ENCODE data around the gene NDST4.

Gene NDST4

DNA sequence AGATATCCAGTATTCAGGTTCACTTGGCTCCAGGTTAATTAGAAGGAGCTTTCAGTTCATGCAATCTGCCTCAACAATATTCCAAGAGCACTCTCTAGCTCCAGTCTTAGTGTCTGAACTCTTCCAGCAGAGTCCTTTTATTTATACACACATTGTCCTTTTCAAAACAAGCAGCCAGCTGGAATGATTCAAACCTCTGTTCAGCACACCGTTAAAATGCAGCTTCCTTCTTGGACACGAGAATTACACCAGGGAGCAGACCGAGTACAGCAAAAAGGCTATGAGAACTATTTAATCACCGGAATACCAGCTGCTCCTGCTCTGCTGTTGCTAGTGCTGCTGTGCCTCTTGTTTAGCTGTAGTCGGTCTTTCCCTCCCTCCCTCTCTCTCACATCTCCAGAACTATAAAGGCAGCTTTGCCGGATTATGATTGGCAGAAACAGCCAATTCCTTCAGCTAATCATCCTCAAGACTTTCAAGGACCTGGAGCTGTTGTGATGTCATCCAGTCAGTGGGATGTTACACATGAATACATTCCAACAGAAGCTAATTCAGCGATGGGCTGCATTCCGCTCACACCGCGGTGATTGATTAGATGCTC lies at the start of gene NDST4:
Gene NDST4, minus strand, starts transcription at position 115 of the 601 bp plus-strand sequence. CDS start 36,584 bp downstream, outside the sequence.
- ChIA-PET POLR2A (interaction anchor here (0.7 to 1.2 kb wide), 3 partner anchors 10 to 15 kb away, joined by 3 to 4 read pairs (median 3); no protein-coding TSS in a partner anchor), CTCF (no interaction called here)
- DNase-seq (ENCODE audit: extremely low spot score): peak; percentile 47
- TF ChIP-seq L3MBTL2 (conservative IDR thresholded peaks at IDR 0.05): no peak
- peak; percentile 91 for TF ChIP-seq PKNOX1 (IDR thresholded peaks at IDR 0.05)

GRCh38 chr4:115159141-115159540 lies 45.7 kb upstream of the NDST4 start:
- POLR2A ChIA-PET: no interaction called here
- DNase-seq (ENCODE audit: extremely low spot score): no peak
- TF ChIP-seq SP1 (IDR thresholded peaks at IDR 0.05): no peak
- TF ChIP-seq FOXK2 (IDR thresholded peaks at IDR 0.05): no peak
- no peak for TF ChIP-seq HDGF (IDR thresholded peaks at IDR 0.05; ENCODE audit: borderline replicate concordance)
- no peak for TF ChIP-seq PKNOX1 (IDR thresholded peaks at IDR 0.05)
- TF ChIP-seq BHLHE40 (IDR thresholded peaks at IDR 0.05; ENCODE audit: borderline replicate concordance): no peak
- TF ChIP-seq NFRKB (IDR thresholded peaks at IDR 0.05): no peak
- TF ChIP-seq ZNF384 (IDR thresholded peaks at IDR 0.05): no peak
- no peak for TF ChIP-seq ARNT (IDR thresholded peaks at IDR 0.05)
- TF ChIP-seq FOXA1 (IDR thresholded peaks at IDR 0.05): no peak
- TF ChIP-seq L3MBTL2 (conservative IDR thresholded peaks at IDR 0.05): no peak
- no peak for TF ChIP-seq TARDBP (IDR thresholded peaks at IDR 0.05)
- no peak for TF ChIP-seq CTBP1 (IDR thresholded peaks at IDR 0.05; ENCODE audit: borderline replicate concordance)
- no peak for TF ChIP-seq FOXM1 (IDR thresholded peaks at IDR 0.05; ENCODE audit: borderline replicate concordance)
- TF ChIP-seq SUZ12 (IDR thresholded peaks at IDR 0.05): no peak
- TF ChIP-seq LEF1 (IDR thresholded peaks at IDR 0.05; ENCODE audit: borderline replicate concordance): no peak
- TF ChIP-seq ELF4 (IDR thresholded peaks at IDR 0.05): no peak
- CTCF ChIA-PET: no interaction called here

- TF ChIP-seq ELF4 (IDR thresholded peaks at IDR 0.05) (no peak), FOXM1 (IDR thresholded peaks at IDR 0.05; ENCODE audit: borderline replicate concordance) (no peak)
- DNase-seq (ENCODE audit: extremely low spot score): no peak
- ChIA-PET CTCF (no interaction called here), POLR2A (no interaction called here)
Observed at GRCh38 chr4:115158296-115158695, 44.9 kb upstream of the NDST4 start.

DNA sequence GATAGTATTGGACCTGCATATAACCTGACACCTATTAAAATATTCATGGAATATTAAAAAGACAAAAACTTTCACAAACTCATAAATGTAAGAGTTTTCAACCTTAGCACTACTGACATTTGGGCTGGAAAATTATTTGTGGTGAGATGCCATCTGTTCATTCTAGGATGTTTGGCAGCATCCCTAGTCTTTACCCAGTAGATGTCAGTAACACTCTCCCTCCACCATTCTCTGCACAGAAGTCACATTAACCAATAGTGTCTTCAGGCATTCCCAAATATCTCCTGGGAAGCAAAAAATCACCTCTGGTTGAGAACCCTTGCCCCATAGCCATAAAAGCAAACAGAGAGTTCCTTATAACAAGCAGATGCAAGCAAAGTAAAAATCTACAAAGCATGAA lies 41.4 kb upstream of the NDST4 start:
- CTCF ChIA-PET: no interaction called here
- TF ChIP-seq LEF1 (IDR thresholded peaks at IDR 0.05; ENCODE audit: borderline replicate concordance) (no peak), TARDBP (IDR thresholded peaks at IDR 0.05) (no peak), BHLHE40 (IDR thresholded peaks at IDR 0.05; ENCODE audit: borderline replicate concordance) (no peak), ARNT (IDR thresholded peaks at IDR 0.05) (no peak), HDGF (IDR thresholded peaks at IDR 0.05; ENCODE audit: borderline replicate concordance) (no peak), NFRKB (IDR thresholded peaks at IDR 0.05) (no peak), CTBP1 (IDR thresholded peaks at IDR 0.05; ENCODE audit: borderline replicate concordance) (no peak), SP1 (IDR thresholded peaks at IDR 0.05) (no peak), L3MBTL2 (conservative IDR thresholded peaks at IDR 0.05) (no peak), FOXK2 (IDR thresholded peaks at IDR 0.05) (no peak), FOXM1 (IDR thresholded peaks at IDR 0.05; ENCODE audit: borderline replicate concordance) (no peak), SUZ12 (IDR thresholded peaks at IDR 0.05) (no peak), ZNF384 (IDR thresholded peaks at IDR 0.05) (no peak), PKNOX1 (IDR thresholded peaks at IDR 0.05) (no peak), ELF4 (IDR thresholded peaks at IDR 0.05) (no peak), FOXA1 (IDR thresholded peaks at IDR 0.05) (no peak)
- DNase-seq (ENCODE audit: extremely low spot score): peak; percentile 13
- POLR2A ChIA-PET: no interaction called here

- POLR2A ChIA-PET: no interaction called here
- TF ChIP-seq FOXK2 (IDR thresholded peaks at IDR 0.05) (no peak), SP1 (IDR thresholded peaks at IDR 0.05) (no peak), BHLHE40 (IDR thresholded peaks at IDR 0.05; ENCODE audit: borderline replicate concordance) (no peak), PKNOX1 (IDR thresholded peaks at IDR 0.05) (no peak), L3MBTL2 (conservative IDR thresholded peaks at IDR 0.05) (no peak), SUZ12 (IDR thresholded peaks at IDR 0.05) (no peak), HDGF (IDR thresholded peaks at IDR 0.05; ENCODE audit: borderline replicate concordance) (no peak)
- DNase-seq (ENCODE audit: extremely low spot score): no peak
Observed at GRCh38 chr4:115152965-115153364, 39.5 kb upstream of the NDST4 start.

GRCh38 chr4:115152081-115152480 lies 38.7 kb upstream of the NDST4 start:
- no peak for DNase-seq (ENCODE audit: extremely low spot score)
- TF ChIP-seq FOXM1 (IDR thresholded peaks at IDR 0.05; ENCODE audit: borderline replicate concordance) (no peak), HDGF (IDR thresholded peaks at IDR 0.05; ENCODE audit: borderline replicate concordance) (no peak), PKNOX1 (IDR thresholded peaks at IDR 0.05) (no peak), ARNT (IDR thresholded peaks at IDR 0.05) (no peak), L3MBTL2 (conservative IDR thresholded peaks at IDR 0.05) (no peak), TARDBP (IDR thresholded peaks at IDR 0.05) (no peak), CTBP1 (IDR thresholded peaks at IDR 0.05; ENCODE audit: borderline replicate concordance) (no peak), FOXA1 (IDR thresholded peaks at IDR 0.05) (no peak), FOXK2 (IDR thresholded peaks at IDR 0.05) (no peak), NFRKB (IDR thresholded peaks at IDR 0.05) (no peak)
- CTCF ChIA-PET: no interaction called here
- POLR2A ChIA-PET: no interaction called here

More at GRCh38 chr4:115152965-115153364, 39.5 kb upstream of the NDST4 start:
- CTCF ChIA-PET: no interaction called here

Measured in HEK293T (cell line).